ENCODE results near the gene TM6SF1.

DNA sequence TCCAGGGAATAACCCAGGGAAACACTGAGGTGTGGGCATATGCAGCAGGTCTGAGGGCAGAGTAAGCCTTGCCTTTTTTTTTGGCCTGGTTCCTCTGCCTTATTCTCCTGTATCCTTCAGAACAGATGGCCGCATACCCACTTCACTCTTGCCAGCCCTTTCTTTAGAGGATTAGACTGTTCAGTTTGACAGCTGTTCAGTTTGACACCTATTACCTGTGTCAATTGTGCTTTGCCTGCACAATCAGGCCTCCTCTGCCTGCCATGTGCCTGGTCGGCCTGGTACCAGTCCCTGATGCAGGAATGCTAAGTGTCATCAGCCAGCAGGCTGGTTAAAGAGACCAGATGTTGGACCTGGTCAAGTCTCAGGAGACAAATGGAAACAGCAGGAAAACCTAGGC is 22.3 kb downstream of the TM6SF1 start:
- no peak for TF ChIP-seq MAZ (CRISPR knock-in tag; conservative IDR thresholded peaks at IDR 0.05 in 1 of 2, IDR thresholded peaks at IDR 0.05 in 1 of 2)
- TF ChIP-seq KDM1A (IDR thresholded peaks at IDR 0.05) = no peak
- no peak for TF ChIP-seq ZFP36 (IDR thresholded peaks at IDR 0.05; ENCODE audit: low read depth, low read length, partially characterized antibody)
- no peak for TF ChIP-seq HSF4 (CRISPR knock-in tag; IDR thresholded peaks at IDR 0.05; ENCODE audit: borderline replicate concordance)
- TF ChIP-seq ZNF121 (CRISPR knock-in tag; conservative IDR thresholded peaks at IDR 0.05) = no peak
- no peak for TF ChIP-seq HDAC6 (IDR thresholded peaks at IDR 0.05; ENCODE audit: low read depth, low read length)
- no peak for TF ChIP-seq POLR2A (conservative IDR thresholded peaks at IDR 0.05)
- no peak for TF ChIP-seq CHD2 (IDR thresholded peaks at IDR 0.05; ENCODE audit: low read depth, low read length)
- no peak for TF ChIP-seq BRF1 (IDR thresholded peaks at IDR 0.05; ENCODE audit: borderline replicate concordance, extremely low read depth, insufficient read length)
- TF ChIP-seq, protein P1, sequence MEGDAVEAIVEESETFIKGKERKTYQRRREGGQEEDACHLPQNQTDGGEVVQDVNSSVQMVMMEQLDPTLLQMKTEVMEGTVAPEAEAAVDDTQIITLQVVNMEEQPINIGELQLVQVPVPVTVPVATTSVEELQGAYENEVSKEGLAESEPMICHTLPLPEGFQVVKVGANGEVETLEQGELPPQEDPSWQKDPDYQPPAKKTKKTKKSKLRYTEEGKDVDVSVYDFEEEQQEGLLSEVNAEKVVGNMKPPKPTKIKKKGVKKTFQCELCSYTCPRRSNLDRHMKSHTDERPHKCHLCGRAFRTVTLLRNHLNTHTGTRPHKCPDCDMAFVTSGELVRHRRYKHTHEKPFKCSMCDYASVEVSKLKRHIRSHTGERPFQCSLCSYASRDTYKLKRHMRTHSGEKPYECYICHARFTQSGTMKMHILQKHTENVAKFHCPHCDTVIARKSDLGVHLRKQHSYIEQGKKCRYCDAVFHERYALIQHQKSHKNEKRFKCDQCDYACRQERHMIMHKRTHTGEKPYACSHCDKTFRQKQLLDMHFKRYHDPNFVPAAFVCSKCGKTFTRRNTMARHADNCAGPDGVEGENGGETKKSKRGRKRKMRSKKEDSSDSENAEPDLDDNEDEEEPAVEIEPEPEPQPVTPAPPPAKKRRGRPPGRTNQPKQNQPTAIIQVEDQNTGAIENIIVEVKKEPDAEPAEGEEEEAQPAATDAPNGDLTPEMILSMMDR (IDR thresholded peaks at IDR 0.05 in 2 of 3, conservative IDR thresholded peaks at IDR 0.05 in 1 of 3; ENCODE audit: insufficient read depth in 2 of 3, low read depth in 1 of 3, low read length in 3 of 3) = no peak
- no peak for TF ChIP-seq RBBP5 (IDR thresholded peaks at IDR 0.05; ENCODE audit: borderline replicate concordance, insufficient read depth, low read length, poor library complexity, severe bottlenecking)
- no peak for TF ChIP-seq SMC3 (conservative IDR thresholded peaks at IDR 0.05; ENCODE audit: insufficient read depth, low read depth, low read length)

Measured in K562 (cell line).